GM18517 (cell line): ENCODE results near the gene ABCD1.
"Not testable (repeated sequence)": the region's sequence is repeated elsewhere in the genome, so short reads cannot be mapped to it uniquely, and the experiment has no call there.

Experiments used
- ATAC-seq: cut with Tn5 transposase; IDR thresholded peaks from one replicate; pipeline ENCODE4 v1.9.1; 2021; ENCODE audit warnings: mild to moderate bottlenecking, moderate library complexity; ENCODE audit not compliant: unreplicated experiment

Gene ABCD1

GRCh38 chrX:153732401-153732800, 7.7 kb downstream of the ABCD1 start:
- no peak for ATAC-seq

- ATAC-seq: no peak
These were observed 9.1 kb downstream of the ABCD1 start for GRCh38 chrX:153733651-153734240.

- ATAC-seq: no peak
These were observed 10.2 kb downstream of the ABCD1 start for GRCh38 chrX:153734871-153735270.

- no peak for ATAC-seq
These were observed 10.6 kb downstream of the ABCD1 start for GRCh38 chrX:153735274-153735673.

- ATAC-seq: no peak
These were observed 11.6 kb downstream of the ABCD1 start for GRCh38 chrX:153736071-153736820.

GRCh38 chrX:153736871-153737441, 12.3 kb downstream of the ABCD1 start:
- ATAC-seq: no peak

GRCh38 chrX:153738056-153738605, 13.5 kb downstream of the ABCD1 start:
- no peak for ATAC-seq

GRCh38 chrX:153739754-153740486, 15.3 kb downstream of the ABCD1 start:
- ATAC-seq: no peak

GRCh38 chrX:153740631-153741222, 16.1 kb downstream of the ABCD1 start:
- no peak for ATAC-seq

- ATAC-seq: no peak
These were observed 16.8 kb downstream of the ABCD1 start for GRCh38 chrX:153741446-153741845.

- not testable (repeated sequence) for ATAC-seq
These were observed 17.5 kb downstream of the ABCD1 start for GRCh38 chrX:153742111-153742510.

GRCh38 chrX:153742796-153743467, 18.3 kb downstream of the ABCD1 start:
- not testable (repeated sequence) for ATAC-seq

- not testable (repeated sequence) for ATAC-seq
These were observed 19.0 kb downstream of the ABCD1 start for GRCh38 chrX:153743468-153744209.

- no peak for ATAC-seq
These were observed 19.8 kb downstream of the ABCD1 start for GRCh38 chrX:153744210-153745066.

GRCh38 chrX:153745067-153745433, 20.4 kb downstream of the ABCD1 start:
- not testable (repeated sequence) for ATAC-seq

- no peak for ATAC-seq
These were observed 21.7 kb downstream of the ABCD1 start for GRCh38 chrX:153746359-153746758.

GRCh38 chrX:153746991-153747390, 22.3 kb downstream of the ABCD1 start:
- ATAC-seq: not testable (repeated sequence)

GRCh38 chrX:153749017-153749416, 24.4 kb downstream of the ABCD1 start:
- ATAC-seq: not testable (repeated sequence)
